SK-N-SH (cell line): ENCODE measurements around the gene RPS27L. TPM values are rescaled to one million over a fixed set of nuclear protein-coding genes. Genes with fewer than 3 reads are reported as not detected.

Experiments
- CTCF ChIA-PET: fragments of 300-600, 350-600 bp; formaldehyde crosslinking; extraction: SDS; loops from one replicate; lab custom pipeline; 2021; lab: Yijun Ruan, JAX
- POLR2A ChIA-PET: fragments of 350-600 bp; sonication (Branson Sonifier 250); formaldehyde crosslinking; extraction: SDS; loops from one replicate; lab custom pipeline; 2020; ENCODE audit warnings: antibody characterized with exemption, inconsistent platforms; lab: Yijun Ruan, JAX
- DNase-seq: peaks from one replicate; pipeline ENCODE4 v3.0.0; 2012
- H2AFZ ChIP-seq: fragments of 200-600 bp; sonication (generic); 2 replicates; pipeline ENCODE4 v1.8.1; 2016; ENCODE audit warnings: antibody characterized with exemption, mild to moderate bottlenecking, low read depth
- H3F3A ChIP-seq: fragments of 200-600 bp; sonication (generic); replicated peaks from 2 replicates; pipeline ENCODE3; 2016; ENCODE audit warnings: antibody characterized with exemption, mild to moderate bottlenecking; ENCODE audit not compliant: insufficient read depth
- H3K27ac ChIP-seq, 2 experiments: fragments of 200-500 bp in 1 of 2; fragments of 200-600 bp in 1 of 2; sonication (Bioruptor generic) in 1 of 2; sonication (generic), shearing (Covaris generic) in 1 of 2; 2 replicates each; pipeline versions ENCODE4 v1.5.1 to v1.6.1; 2014 to 2016; ENCODE audit warnings: low read depth in 2 of 2, inconsistent platforms in 1 of 2, low read length in 1 of 2, mild to moderate bottlenecking in 1 of 2, mixed read lengths in 1 of 2
- H3K27me3 ChIP-seq: fragments of 200-600 bp; sonication (generic), shearing (Covaris generic); 2 replicates; pipeline ENCODE4 v1.6.1; 2016; ENCODE audit warnings: mixed run types; ENCODE audit not compliant: insufficient read depth
- H3K36me3 ChIP-seq, 2 experiments: fragments of 200-500 bp in 1 of 2; fragments of 200-600 bp in 1 of 2; sonication (Bioruptor generic) in 1 of 2; sonication (generic) in 1 of 2; replicated peaks in 1 of 2; 2 replicates each; pipeline versions ENCODE3 to v1.5.1; 2014 to 2016; ENCODE audit warnings: low read length in 1 of 2, mild to moderate bottlenecking in 1 of 2; ENCODE audit not compliant: insufficient read depth in 2 of 2, control insufficient read depth in 1 of 2
- H3K4me1 ChIP-seq, 2 experiments: fragments of 200-500 bp in 1 of 2; fragments of 200-600 bp in 1 of 2; sonication (Bioruptor generic) in 1 of 2; sonication (generic), shearing (Covaris generic) in 1 of 2; 2 replicates each; pipeline versions ENCODE4 v1.5.1 to v1.6.1; 2014 to 2016; ENCODE audit warnings: low read depth in 1 of 2, low read length in 1 of 2, mixed run types in 1 of 2; ENCODE audit not compliant: insufficient read depth in 2 of 2, control insufficient read depth in 1 of 2
- H3K4me2 ChIP-seq: fragments of 200-600 bp; sonication (generic), shearing (Covaris generic); 2 replicates; pipeline ENCODE4 v1.6.1; 2017; ENCODE audit warnings: mixed run types
- H3K4me3 ChIP-seq, 2 experiments: fragments of 200-500 bp in 1 of 2; fragments of 200-600 bp in 1 of 2; sonication (Bioruptor generic) in 1 of 2; sonication (generic), shearing (Covaris generic) in 1 of 2; 2 replicates each; pipeline versions ENCODE4 v1.5.1 to v1.8.1; 2014 to 2016; ENCODE audit warnings: low read depth in 2 of 2, inconsistent platforms in 1 of 2, low read length in 1 of 2, mild to moderate bottlenecking in 1 of 2, mixed read lengths in 1 of 2, moderate library complexity in 1 of 2
- H3K79me2 ChIP-seq: fragments of 200-600 bp; sonication (generic); 2 replicates; pipeline ENCODE4 v1.8.1; 2017; ENCODE audit warnings: mild to moderate bottlenecking; ENCODE audit not compliant: insufficient read depth
- H3K9ac ChIP-seq: fragments of 200-600 bp; sonication (generic); 2 replicates; pipeline ENCODE4 v1.6.1; 2017; ENCODE audit warnings: mixed run types
- H3K9me2 ChIP-seq: fragments of 200-600 bp; sonication (generic); 2 replicates; pipeline ENCODE4 v1.6.1; 2017; ENCODE audit warnings: mixed run types
- H3K9me3 ChIP-seq: fragments of 200-600 bp; sonication (generic); 2 replicates; pipeline ENCODE4 v1.6.1; 2017; ENCODE audit warnings: mixed run types, mild to moderate bottlenecking, moderate library complexity
- H4K20me1 ChIP-seq: fragments of 200-600 bp; sonication (generic); 2 replicates; pipeline ENCODE4 v1.6.1; 2017; ENCODE audit warnings: mild to moderate bottlenecking, mixed run types; ENCODE audit not compliant: insufficient read depth
- EZH2phosphoT487 ChIP-seq: fragments of 200-600 bp; sonication (generic); IDR thresholded peaks from 2 replicates; pipeline ENCODE4 v1.6.1; 2017; ENCODE audit warnings: low read depth, mixed run types, mild to moderate bottlenecking, antibody characterized with exemption, moderate library complexity, borderline replicate concordance
- FOSL2 ChIP-seq: IDR thresholded peaks from 2 replicates; pipeline ENCODE4 v1.4.0; 2012; ENCODE audit warnings: low read depth, mild to moderate bottlenecking, moderate library complexity, borderline replicate concordance
- JUND ChIP-seq: IDR thresholded peaks from 2 replicates; pipeline ENCODE4 v1.4.0; 2012
- POLR2AphosphoS5 ChIP-seq: IDR thresholded peaks from 2 replicates; pipeline ENCODE4 v1.6.1; 2012; ENCODE audit warnings: low read depth, low read length
- RCOR1 ChIP-seq: fragments of 150-350 bp; IDR thresholded peaks from 2 replicates; pipeline ENCODE4 v1.6.1; 2017; ENCODE audit warnings: antibody characterized with exemption, low read length
- RFX5 ChIP-seq: IDR thresholded peaks from 2 replicates; pipeline ENCODE4 v1.6.1; 2012; ENCODE audit warnings: mild to moderate bottlenecking, improper control_type of control experiment, low read length
- RXRA ChIP-seq: IDR thresholded peaks from 2 replicates; pipeline ENCODE4 v1.4.0; 2012; ENCODE audit warnings: low read depth, mild to moderate bottlenecking, borderline replicate concordance
- YY1 ChIP-seq: IDR thresholded peaks from 2 replicates; pipeline ENCODE4 v1.4.0; 2012; ENCODE audit warnings: low read depth, mild to moderate bottlenecking
- WGBS: methylation state at CpG from one replicate; pipeline ENCODE4 v1.1.6; 2017; ENCODE audit warnings: low lambda C conversion rate; 5-methylcytosine and 5-hydroxymethylcytosine counted together
- polyA plus RNA-seq, 3 experiments: library from polyadenylated mRNA; depleted of rRNA; stranded (reverse); fragments of >200 nt; gene quantifications; 2 replicates each; pipeline ENCODE4 v1.2.3, GENCODE V29; 2012
- TF ChIP-seq, protein P1 (sequence below): IDR thresholded peaks from 2 replicates; pipeline ENCODE4 v1.6.1; 2012; ENCODE audit warnings: mild to moderate bottlenecking, low read depth, low read length, moderate library complexity
- TF ChIP-seq, protein P2 (sequence below): fragments of 200-600 bp; sonication (generic); IDR thresholded peaks from 2 replicates; pipeline ENCODE4 v1.6.1; 2017; ENCODE audit warnings: antibody characterized with exemption, mild to moderate bottlenecking, moderate library complexity
- TF ChIP-seq, protein P3 (sequence below): fragments of 150-350 bp; IDR thresholded peaks from 2 replicates; pipeline ENCODE4 v1.6.1; 2017; ENCODE audit warnings: antibody characterized with exemption, low read length, low read depth, borderline replicate concordance

The RPS27L gene
- polyA plus RNA-seq, 1 of the 3 experiments (the other 2 are of a cell fraction): 319 TPM

DNA sequence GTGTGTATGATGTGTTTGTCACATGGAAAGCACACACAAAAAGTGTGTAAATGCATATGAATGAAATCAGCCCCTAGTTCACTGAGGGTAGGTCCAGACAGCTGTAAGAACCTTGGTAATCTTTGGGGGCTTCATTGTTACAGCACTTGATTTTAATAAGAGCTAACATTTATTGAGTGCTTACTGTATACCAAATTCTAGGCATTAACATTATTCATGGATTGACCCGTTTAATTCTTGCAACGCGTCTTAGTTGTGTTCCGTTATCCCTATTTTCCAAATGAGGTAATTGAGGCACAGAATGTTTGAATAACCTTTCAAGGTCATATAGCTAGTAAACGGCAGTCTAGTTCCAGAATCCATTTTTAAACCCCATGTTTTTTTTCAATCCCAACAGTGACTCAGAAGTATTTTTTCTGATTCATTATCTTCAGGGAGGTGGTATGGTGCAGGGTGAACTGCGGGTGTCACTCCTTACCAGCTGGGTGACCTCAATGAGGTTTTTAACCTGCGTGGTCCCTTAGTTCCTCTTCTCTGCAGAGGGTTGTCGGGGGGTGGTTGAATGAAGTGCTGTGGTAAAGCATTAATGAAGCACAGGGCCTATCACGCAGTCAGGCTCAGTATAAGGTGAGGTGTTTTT lies 46.3 kb upstream of the RPS27L start:
- Histone ChIP-seq H4K20me1 (no peaks in the 10 kb centered on the region), H3K79me2 (peaks cover 33% of the 10 kb centered on the region), H3K4me3 (no peak overlapping the region), H2AFZ (no peak overlapping the region), H3K9me2 (no peaks in the 10 kb centered on the region), H3K4me1 (no peaks in the 10 kb centered on the region; a peak in 1 of 4 replicates), H3K36me3 (no peaks in the 10 kb centered on the region), H3K27me3 (no peaks in the 10 kb centered on the region), H3K4me2 (no peak overlapping the region), H3F3A (no peaks in the 10 kb centered on the region), H3K9me3 (no peaks in the 10 kb centered on the region), H3K9ac (no peak overlapping the region), H3K27ac (no peak overlapping the region)
- 89% methylated on average over 9 of the region's 9 CpGs for WGBS
- ChIA-PET POLR2A (no interaction called here), CTCF (interaction anchor here (1.0 to 1.5 kb wide), 2 partner anchors 12 to 156 kb away, joined by 3 to 5 read pairs; no protein-coding TSS in a partner anchor)
- DNase-seq: no peak
- TF ChIP-seq RCOR1 (no peak), FOSL2 (peak; percentile 18; the same call in 1 of the 2 replicates), RFX5 (no peak), POLR2AphosphoS5 (no peak), EZH2phosphoT487 (no peak), RXRA (no peak), JUND (0 out of 2 replicates have a peak, but pooled peaks have one; percentile 7), YY1 (no peak)
- TF ChIP-seq, protein P1, sequence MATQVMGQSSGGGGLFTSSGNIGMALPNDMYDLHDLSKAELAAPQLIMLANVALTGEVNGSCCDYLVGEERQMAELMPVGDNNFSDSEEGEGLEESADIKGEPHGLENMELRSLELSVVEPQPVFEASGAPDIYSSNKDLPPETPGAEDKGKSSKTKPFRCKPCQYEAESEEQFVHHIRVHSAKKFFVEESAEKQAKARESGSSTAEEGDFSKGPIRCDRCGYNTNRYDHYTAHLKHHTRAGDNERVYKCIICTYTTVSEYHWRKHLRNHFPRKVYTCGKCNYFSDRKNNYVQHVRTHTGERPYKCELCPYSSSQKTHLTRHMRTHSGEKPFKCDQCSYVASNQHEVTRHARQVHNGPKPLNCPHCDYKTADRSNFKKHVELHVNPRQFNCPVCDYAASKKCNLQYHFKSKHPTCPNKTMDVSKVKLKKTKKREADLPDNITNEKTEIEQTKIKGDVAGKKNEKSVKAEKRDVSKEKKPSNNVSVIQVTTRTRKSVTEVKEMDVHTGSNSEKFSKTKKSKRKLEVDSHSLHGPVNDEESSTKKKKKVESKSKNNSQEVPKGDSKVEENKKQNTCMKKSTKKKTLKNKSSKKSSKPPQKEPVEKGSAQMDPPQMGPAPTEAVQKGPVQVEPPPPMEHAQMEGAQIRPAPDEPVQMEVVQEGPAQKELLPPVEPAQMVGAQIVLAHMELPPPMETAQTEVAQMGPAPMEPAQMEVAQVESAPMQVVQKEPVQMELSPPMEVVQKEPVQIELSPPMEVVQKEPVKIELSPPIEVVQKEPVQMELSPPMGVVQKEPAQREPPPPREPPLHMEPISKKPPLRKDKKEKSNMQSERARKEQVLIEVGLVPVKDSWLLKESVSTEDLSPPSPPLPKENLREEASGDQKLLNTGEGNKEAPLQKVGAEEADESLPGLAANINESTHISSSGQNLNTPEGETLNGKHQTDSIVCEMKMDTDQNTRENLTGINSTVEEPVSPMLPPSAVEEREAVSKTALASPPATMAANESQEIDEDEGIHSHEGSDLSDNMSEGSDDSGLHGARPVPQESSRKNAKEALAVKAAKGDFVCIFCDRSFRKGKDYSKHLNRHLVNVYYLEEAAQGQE: no peak
- TF ChIP-seq, protein P2, sequence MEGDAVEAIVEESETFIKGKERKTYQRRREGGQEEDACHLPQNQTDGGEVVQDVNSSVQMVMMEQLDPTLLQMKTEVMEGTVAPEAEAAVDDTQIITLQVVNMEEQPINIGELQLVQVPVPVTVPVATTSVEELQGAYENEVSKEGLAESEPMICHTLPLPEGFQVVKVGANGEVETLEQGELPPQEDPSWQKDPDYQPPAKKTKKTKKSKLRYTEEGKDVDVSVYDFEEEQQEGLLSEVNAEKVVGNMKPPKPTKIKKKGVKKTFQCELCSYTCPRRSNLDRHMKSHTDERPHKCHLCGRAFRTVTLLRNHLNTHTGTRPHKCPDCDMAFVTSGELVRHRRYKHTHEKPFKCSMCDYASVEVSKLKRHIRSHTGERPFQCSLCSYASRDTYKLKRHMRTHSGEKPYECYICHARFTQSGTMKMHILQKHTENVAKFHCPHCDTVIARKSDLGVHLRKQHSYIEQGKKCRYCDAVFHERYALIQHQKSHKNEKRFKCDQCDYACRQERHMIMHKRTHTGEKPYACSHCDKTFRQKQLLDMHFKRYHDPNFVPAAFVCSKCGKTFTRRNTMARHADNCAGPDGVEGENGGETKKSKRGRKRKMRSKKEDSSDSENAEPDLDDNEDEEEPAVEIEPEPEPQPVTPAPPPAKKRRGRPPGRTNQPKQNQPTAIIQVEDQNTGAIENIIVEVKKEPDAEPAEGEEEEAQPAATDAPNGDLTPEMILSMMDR: 0 out of 2 replicates have a peak, but pooled peaks have one; percentile 15
- TF ChIP-seq, protein P3, sequence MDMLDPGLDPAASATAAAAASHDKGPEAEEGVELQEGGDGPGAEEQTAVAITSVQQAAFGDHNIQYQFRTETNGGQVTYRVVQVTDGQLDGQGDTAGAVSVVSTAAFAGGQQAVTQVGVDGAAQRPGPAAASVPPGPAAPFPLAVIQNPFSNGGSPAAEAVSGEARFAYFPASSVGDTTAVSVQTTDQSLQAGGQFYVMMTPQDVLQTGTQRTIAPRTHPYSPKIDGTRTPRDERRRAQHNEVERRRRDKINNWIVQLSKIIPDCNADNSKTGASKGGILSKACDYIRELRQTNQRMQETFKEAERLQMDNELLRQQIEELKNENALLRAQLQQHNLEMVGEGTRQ: no peak
